ENCODE measurements around the gene MACC1.

MACC1 gene, protein sequence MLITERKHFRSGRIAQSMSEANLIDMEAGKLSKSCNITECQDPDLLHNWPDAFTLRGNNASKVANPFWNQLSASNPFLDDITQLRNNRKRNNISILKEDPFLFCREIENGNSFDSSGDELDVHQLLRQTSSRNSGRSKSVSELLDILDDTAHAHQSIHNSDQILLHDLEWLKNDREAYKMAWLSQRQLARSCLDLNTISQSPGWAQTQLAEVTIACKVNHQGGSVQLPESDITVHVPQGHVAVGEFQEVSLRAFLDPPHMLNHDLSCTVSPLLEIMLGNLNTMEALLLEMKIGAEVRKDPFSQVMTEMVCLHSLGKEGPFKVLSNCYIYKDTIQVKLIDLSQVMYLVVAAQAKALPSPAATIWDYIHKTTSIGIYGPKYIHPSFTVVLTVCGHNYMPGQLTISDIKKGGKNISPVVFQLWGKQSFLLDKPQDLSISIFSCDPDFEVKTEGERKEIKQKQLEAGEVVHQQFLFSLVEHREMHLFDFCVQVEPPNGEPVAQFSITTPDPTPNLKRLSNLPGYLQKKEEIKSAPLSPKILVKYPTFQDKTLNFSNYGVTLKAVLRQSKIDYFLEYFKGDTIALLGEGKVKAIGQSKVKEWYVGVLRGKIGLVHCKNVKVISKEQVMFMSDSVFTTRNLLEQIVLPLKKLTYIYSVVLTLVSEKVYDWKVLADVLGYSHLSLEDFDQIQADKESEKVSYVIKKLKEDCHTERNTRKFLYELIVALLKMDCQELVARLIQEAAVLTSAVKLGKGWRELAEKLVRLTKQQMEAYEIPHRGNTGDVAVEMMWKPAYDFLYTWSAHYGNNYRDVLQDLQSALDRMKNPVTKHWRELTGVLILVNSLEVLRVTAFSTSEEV

DNA sequence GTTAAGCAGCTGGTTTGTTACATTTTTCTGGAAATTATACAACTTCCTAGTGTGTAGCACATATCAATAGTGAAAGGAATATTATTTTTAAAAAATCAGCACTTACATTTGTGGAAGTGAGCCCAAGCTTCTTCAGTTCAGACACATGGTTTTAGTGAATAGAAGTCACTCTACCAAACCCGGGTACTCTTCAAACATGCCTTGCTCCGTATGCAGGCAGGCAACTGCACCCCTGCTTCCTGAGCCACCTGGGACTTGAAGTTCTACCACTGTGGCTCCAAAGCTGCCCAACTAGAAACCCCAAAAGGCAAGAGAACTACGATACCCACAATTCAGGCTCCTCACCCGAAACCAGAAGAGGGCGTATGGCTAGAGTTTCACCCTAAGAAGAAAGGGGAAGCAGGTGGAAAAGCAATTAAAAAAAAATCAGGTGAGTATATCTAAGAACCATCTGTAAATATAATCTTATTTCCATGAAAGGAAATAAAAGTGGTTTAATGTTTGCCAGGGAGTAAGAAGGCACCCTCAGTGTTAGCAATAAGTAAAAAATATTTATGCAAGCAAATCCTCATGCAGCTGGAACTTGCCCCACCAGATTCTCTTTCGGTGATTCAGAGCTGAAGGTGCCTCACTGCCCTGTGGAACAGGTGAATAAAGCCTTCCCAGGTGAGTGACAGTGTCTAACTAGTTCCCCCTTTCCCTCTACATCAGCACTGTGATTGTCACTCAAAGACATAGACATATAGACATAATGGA lies at the start of gene MACC1:
Gene MACC1 (minus strand): TSS at position 192 of the 756 bp plus-strand sequence. CDS start 55,522 bp downstream, outside the sequence.
- no peak for DNase-seq (ENCODE audit: low read depth in 2 of 2)

DNA sequence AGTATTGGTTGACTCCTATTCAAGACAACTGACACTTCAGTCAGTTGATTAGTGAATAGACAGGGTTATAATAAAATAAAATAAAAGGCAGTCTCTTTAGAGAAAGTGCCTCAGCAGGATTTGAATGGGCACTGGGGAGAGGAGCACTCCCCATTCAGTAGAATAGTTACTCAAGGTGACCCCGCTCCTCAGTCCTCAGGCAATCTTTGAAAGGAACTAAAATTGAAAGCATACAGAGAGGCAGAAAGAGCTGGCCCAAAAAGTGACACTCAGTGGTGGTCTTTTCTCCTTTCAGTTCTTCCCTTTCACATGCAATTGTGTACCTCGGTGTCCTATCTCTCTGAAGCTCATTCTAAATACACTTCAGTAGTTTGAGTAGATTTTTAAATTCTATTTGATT lies 47.4 kb upstream of the MACC1 start:
- DNase-seq (ENCODE audit: low read depth in 2 of 2), result no peak

DNA sequence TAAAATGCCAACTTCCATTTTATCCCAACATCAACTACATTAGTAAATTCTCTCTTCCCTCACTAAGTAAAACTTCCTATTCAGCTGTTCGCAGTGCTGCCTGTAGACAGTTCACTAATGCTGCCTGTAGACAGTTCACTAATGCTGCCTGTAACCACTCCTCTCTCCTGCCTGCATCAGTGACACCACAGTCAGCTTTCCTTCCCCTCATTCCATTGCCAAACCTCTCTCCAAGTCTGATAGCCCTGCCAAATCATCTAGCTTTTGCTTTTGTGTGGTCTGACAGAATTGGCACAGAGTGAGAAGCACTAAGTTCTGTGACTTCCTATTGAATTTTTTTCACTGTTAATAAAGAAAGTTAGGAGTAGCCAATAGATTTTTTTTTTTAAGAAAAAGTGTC lies 43.0 kb upstream of the MACC1 start:
- no peak for DNase-seq (ENCODE audit: low read depth in 2 of 2)

DNA sequence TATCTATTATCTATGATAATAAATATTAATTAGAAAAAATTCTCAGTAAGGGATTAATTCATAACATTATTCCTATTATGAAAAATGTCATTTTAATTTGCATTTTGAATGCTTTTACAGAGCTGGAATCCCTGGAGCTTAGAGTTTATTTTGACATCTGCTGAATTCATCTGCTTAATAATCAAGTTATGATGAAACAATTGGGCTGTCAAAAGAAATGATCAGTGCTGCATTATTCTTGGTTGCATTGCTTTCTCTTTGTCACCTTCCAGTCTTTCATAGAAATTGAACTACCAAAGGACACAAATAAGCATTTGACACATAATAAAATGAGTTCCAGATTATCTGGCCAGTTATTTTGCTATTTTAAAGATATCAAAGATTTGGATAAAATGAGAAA lies 40.0 kb upstream of the MACC1 start:
- DNase-seq (ENCODE audit: low read depth in 2 of 2), result no peak

DNA sequence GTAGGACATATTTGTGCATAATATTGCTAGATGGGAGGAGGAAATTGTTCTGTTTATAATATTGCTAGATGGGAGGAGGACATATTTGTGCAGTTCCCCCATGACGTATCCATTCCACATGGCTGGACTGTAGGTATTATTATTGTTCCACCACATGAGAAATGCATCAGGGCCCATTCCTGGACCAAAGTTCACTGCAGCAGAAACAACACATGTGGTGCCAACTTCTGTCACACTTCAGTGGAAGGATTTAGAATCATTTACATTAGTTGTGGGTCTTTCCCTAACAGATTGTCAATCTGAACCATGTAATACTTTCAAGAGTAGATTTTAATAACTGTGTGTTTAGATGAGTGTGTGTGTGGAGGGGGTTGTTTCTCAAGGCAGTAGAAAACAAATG lies 32.7 kb upstream of the MACC1 start:
- DNase-seq (ENCODE audit: low read depth in 2 of 2), result no peak

DNA sequence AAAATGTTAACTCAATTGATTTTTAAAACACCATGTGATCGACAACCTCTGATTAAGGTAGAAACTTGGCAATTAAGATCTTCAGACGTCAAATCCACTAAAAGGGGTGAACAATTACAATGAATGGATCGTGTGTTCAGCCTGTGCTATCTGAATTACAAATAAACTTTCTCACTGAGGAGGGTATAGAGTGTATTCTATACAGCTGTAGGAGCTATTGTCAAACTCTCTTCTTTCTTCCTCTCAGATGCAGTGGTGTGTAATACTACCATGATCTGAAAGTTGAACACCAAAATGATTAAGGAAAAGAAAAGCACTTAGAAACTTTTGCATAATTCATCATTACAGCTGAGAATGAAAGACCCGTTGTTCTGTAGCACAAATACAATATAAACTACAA lies 32.2 kb upstream of the MACC1 start:
- no peak for DNase-seq (ENCODE audit: low read depth in 2 of 2)

DNA sequence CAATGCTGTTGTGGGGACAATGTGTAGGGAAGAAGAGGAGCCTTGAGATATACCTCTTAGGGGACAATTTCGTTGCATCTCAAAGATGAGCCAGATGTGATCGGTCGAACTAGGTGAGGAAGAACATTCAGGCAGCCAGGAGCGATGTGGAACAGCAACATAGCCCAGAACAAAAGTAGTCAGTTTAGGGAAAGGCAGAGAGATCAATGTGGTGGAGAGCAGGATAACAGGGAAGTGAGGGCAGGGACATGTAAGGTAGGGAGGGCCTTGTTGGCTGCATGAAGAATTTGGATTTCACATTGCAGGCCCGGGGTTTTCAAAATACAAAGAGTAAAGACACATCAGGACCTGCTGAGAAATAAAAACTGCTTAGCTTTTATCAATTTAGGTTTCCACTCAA lies 29.1 kb upstream of the MACC1 start:
- DNase-seq (ENCODE audit: low read depth in 2 of 2), result no peak

DNA sequence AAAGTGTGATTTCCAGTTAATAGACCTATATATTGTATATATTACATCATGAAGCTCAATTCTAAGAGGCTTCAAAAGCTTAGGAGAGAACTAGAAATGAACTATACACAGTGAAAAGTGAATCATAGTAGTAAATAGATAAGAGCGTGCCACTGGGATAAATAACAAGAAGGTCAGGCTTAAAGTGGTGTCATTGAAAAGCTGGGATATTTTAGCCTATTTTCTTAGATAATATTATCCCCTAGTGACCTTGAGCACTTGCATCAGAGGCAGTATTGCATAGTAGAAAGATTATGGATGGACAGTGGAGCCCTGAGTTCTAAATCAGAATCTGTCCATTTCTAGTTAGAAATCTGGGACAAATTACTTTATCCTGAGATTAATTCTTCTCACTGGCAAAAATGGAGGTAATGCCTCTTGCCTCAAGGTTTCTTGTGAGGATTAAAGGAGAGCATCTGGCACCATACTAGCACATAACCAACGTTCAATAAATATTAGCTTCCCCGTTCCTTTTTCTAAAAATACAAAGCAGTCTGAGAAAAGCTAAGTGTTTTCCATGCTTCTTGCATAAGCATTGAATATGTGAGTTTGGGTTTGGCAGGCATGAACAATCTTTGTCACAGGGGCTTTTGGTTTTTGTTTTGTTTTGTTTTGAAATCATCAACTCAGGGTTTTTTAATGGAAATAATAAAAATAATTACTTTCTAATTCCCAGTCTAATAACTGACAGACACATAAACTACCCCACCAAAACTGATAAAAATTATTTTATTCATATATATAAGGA lies 27.3 kb upstream of the MACC1 start:
- DNase-seq (ENCODE audit: low read depth in 2 of 2), result no peak

DNA sequence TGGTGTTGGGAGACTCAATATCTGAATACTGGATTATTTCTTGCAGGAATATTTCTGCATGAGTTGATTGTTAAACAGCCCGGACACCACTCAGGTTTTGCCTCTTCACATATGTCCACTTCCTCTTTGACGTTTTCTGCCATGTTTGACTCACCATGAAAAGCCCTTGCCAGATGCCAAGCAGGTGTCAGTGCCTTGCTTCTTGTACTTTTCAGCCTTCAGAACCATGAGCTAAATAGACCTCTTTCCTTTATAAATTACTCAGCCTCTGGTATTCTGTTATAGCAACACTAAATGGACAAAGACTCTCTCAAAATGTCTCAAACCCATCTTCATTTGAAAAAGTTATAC lies 24.7 kb upstream of the MACC1 start:
- DNase-seq (ENCODE audit: low read depth in 2 of 2), result no peak

DNA sequence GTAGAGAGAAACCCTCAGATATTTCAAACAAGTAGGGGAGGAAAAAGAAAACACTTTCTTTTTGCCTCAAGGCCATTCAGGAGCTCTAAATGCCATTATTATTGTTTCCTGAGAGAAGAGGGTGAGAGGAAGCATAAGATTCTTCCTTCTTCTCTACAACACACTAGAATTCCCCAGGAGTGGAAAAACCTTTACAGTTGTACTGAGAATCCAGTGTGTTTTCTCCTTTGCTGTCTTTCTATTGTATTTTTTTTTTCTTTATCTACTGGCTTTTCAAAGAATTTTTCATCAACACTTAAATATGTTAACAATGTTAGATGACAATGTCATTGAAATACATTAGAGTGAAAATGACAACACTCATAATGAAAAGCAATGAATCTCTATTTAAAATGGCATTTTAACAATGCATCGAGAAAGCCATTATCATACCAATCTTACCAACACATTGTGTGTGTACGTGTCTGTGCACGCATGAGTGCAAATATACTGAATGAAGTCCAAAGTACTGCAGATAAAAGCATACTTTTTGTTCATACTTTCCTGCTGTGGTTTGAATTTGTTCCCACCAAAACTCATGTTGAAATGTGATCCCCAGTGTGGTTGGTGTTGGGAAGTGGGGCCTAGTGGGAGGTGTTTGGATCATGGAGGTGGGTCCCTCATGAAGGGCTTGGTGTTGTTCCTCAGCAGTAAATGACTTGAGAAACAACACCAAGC lies 24.2 kb upstream of the MACC1 start:
- no peak for DNase-seq (ENCODE audit: low read depth in 2 of 2)

DNA sequence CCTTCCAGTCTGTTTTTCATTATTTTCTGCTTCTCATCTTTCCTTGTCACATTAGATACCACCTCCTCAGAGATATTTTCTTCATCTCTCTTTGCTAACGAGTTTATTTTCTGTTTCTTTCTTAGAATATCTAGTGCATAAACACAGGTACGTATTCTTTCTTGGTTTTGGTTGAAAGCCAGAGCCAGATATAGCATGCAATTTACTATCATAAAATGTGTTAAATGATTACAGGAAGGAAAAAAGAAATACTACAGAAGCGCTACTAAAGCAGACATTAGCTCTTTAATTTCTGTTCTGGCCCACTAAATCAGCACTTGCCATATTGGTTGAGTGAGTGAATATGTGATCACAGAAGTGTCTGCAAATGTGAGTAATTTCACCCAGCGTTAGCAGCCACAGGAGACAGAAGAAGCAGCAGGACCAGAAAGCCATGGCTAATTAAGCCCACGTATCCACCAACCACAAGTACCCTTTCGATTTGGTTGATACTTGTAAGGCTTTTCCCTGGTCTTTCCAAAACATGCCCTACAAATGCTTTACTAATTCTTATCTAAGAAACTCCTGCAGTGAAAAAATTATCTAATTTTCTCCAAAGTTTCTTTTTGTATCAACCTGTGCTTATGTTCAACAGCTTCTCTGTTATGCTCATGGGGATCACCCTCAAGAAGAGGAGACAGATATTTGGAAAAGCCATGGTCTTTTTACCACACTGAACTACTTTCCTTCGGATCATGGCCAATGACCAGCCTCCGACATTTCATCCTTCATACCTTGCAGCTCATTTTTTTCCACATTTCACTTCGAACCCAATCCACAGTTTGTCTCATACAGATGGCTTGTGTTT lies 23.1 kb upstream of the MACC1 start:
- DNase-seq (ENCODE audit: low read depth in 2 of 2), result no peak

DNA sequence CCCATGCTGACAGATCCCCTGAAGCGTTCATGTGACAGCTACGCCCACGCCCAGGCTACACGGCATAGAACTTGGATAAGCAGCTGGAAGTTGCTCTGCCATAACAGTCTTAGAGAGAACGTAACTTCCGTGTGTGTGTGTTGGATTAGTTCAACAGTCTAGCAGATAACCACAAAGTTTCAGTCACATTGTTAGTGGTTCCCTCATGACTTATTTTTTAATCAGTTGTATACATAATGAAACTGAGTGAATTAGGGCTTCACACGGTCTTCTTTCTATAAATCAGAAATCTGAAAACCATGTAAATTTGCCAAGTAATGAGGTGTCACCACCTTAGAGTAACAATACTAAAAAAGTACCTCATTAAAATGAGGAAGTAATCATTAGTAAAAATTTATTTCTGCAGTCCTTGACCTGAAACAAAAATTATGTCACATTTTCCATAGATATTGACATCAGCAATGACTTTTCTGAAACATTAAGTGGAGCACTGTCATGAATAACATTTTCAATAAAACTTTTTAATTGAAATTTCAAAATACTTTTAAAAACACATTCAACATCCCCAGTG lies 21.7 kb upstream of the MACC1 start:
- peak in 1 of 2 donors; percentile 2 for DNase-seq (ENCODE audit: low read depth in 2 of 2)

DNA sequence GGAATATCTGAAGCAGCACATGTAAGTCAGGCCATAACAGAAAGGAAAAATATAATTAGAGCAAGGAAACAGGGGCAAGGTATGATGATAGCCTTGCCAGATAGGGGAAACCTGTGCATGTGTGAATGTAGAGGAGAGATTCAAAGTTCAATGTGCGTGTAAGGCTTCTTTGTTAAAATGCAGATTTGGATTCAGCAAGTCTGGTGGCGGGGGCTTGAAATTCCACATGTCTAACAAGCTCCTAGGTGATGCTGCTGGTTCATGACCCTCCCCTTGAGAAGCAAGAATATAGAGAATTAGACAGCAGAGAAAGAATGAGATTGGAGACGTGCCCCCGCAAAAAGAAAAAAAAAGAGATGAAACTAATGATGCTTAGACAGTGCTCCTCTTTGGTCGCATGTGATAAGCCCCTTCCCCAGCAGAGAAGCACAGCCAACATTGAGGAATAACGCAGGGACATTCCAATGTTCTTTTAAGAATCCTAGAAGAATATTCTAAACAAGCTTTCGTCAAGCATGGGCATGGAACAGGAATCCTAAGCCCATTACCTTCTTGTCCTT lies 21.1 kb upstream of the MACC1 start:
- DNase-seq (ENCODE audit: low read depth in 2 of 2), result no peak

DNA sequence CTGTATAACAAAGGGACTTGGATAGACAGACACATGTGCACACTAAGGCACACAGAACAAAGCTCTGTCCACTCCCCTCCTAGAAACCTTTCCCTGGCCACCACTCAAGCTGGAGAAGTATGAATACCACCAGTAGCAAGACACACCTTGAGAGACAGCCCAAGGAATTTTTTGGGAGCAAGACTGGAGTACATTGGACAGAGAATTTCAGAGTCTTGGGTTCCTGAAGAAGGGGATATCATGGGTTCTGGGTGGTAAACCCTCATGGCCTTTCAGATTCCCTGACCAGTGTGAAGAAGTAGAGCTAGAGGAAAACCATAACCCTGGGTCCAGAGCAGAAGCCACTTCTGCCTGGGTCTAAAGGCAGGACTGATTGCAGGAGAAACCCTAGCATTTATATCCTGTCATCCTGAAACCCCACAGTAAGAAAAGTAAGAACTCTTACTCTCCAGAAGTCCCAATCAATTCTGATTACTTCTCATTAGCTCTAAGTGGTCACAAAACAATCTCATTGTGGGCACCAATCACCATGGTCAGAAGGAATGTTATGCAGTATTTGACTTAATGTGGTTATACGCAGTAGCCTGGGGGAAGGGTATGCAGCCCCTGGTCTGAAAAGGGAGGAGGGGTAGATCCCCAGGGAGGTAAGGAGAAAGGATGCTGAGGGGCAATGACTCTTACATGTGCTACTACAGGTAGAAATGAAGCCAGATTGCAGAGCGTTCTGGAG lies 20.4 kb upstream of the MACC1 start:
- DNase-seq (ENCODE audit: low read depth in 2 of 2), result no peak

DNA sequence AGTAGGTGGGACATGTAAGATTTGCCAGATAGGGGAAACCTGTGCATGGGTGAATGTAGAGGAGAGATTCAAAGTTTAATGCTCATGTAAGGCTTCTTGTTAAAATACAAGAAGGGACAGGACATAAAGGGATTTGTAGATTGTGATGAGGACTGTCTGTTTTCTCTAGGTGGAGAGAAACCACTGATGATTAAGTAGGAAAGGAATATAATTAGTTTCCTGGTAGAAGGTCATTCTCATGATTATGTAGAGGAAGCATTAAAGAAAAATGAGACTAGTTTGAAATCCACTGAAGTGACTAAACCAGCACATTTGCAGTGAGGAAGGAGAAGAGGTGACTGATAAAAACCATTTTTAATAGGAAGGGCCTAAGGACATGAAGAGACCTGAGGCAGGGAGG lies 19.6 kb upstream of the MACC1 start:
- no peak for DNase-seq (ENCODE audit: low read depth in 2 of 2)

DNA sequence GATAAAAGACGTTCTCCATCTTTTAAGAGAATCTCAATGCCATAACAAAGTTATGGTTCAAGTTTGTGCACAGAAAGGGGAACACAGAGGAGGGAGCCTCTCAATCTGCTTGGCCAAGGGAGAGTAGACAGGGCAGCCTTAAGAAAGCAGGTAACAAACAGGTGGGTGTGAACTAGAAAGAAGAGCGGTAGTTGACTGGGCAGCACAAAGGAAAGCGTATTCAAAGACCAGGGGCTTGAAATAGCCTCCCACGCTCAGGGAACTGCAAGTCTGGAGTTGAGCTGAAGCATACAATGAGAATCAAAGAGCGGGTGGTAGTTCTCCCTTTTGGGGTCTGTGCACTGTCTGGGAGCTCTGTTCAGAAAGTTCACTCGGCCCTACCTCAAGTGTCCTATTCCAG lies 18.9 kb upstream of the MACC1 start:
- no peak for DNase-seq (ENCODE audit: low read depth in 2 of 2)

DNA sequence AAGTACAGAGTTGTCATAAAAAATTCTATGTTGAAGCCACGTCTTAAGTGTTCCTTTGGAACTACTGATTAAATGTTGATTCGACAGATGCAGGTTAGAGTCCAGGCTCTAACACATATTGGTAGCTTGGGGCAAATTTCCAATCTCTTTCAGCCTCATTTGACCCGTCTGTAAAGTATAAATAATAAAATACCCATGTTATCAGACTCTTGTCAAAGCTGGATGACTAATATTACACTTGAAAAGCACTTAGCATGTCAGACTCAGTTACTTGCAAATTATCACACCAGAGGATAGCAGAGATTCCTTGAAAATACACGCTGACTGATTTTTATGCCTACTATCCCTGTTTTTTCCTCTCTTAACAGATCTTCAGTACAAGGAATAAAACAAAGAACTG lies 18.1 kb upstream of the MACC1 start:
- no peak for DNase-seq (ENCODE audit: low read depth in 2 of 2)

DNA sequence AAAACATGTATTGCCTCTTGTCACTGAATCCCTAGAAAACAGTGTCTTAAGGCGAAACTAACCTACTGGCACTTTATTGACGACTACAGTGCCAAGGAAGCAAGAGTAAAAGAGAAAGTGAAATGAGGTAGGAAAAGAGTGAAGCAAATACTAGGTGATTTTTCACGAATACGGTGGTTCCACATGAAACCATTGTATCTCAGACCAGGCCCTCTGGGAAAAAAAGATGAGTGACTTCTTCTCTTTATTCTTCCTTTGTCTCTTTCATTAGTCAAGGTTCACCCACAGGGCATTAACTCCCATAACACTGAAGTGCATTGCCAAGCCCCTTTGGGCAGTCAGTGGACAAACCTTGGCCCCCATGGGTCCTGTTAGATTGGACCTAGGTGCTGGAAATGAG lies 16.2 kb upstream of the MACC1 start:
- no peak for DNase-seq (ENCODE audit: low read depth in 2 of 2)

DNA sequence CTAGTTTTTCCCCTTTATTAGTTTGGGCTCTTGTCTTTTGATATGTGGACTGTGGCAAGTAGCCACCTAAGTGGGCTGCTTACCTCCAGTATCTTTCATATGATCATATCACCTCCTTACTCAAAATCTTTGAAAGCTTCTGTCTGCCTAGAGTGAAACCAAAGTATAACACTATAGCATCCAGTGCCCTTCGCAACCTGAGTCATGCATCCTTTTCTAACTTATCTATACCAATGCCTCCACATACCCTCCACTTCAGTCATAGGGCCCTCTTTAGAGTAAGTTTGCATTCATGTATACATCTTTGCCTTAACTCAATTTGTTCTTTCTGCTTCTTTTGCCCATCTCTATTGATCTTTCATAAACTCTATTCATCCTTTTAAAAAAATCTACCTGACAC lies 15.7 kb upstream of the MACC1 start:
- DNase-seq (ENCODE audit: low read depth in 2 of 2), result no peak

Measured in stimulated activated CD8-positive, alpha-beta memory T cell treated with anti-CD3 and anti-CD28 coated beads, Interleukin-7, amount 100 ng/mL, for 4 hours (primary cell).